Suprapubic skin (tissue), 4 donors: ENCODE results near the gene MAPK14.

Experiments
- CTCF ChIP-seq, 2 donors: fragments of 200-600 bp in 1 of 2; fragments of 450-650 bp in 1 of 2; sonication (generic) in 1 of 2; IDR thresholded peaks; one replicate each; pipeline ENCODE4 v1.5.1; 2016 to 2019; ENCODE audit warnings: antibody characterized with exemption in 2 of 2, mild to moderate bottlenecking in 1 of 2, moderate library complexity in 1 of 2
- EP300 ChIP-seq: sonication (generic); formaldehyde crosslinking; IDR thresholded peaks from one replicate; pipeline ENCODE4 v1.6.1; 2017; ENCODE audit warnings: antibody characterized with exemption
- POLR2A ChIP-seq, 2 donors: fragments of 450-650 bp; IDR thresholded peaks; one replicate each; pipeline ENCODE4 v1.6.1; 2017; ENCODE audit warnings: antibody characterized with exemption in 2 of 2, mild to moderate bottlenecking in 2 of 2, moderate library complexity in 2 of 2
- POLR2AphosphoS5 ChIP-seq, 3 donors: sonication (generic); formaldehyde crosslinking; IDR thresholded peaks; one replicate each; pipeline ENCODE4 v1.6.1; 2017; ENCODE audit warnings: antibody characterized with exemption in 3 of 3

- TF ChIP-seq CTCF (IDR thresholded peaks at IDR 0.05) (no peak), EP300 (no peak), POLR2AphosphoS5 (IDR thresholded peaks at IDR 0.05) (no peak), POLR2A (IDR thresholded peaks at IDR 0.05) (no peak)
These were observed 83.9 kb downstream of the MAPK14 start for GRCh38 chr6:36111526-36111925.
